K562 (cell line): ENCODE measurements around the gene GRP. TPM values are rescaled to one million over a fixed set of nuclear protein-coding genes. Genes with fewer than 3 reads are reported as not detected.
A peak's percentile ranks its signal among the peaks of the same experiment; 100 is the strongest.

Experiments
- ATAC-seq: fragments of 200-7000 bp; cut with Tn5 transposase; 3 replicates; pipeline ENCODE4 v1.9.1; 2020; ENCODE audit warnings: moderate library complexity
- BruUV-seq: library from RNA; stranded (reverse); fragments of 400-500 nt; replicated peaks from 2 replicates; lab custom pipeline; 2021; lab: Mats Ljungman, UMichigan
- CTCF ChIA-PET: fragments of 300-600 bp; formaldehyde crosslinking; extraction: SDS; loops from one replicate; lab custom pipeline; 2021; ENCODE audit warnings: low intra/inter-chr PET ratio; lab: Yijun Ruan, JAX
- POLR2A ChIA-PET: fragments of 300-600, 350-650 bp; sonication (Branson Sonifier 250); formaldehyde crosslinking; extraction: SDS; loops from one replicate; lab custom pipeline; 2021; ENCODE audit warnings: antibody characterized with exemption, inconsistent platforms; lab: Yijun Ruan, JAX
- DNase-seq, 4 experiments: peaks; one replicate each; pipeline versions ENCODE4 v3.0.0 to v3.0.0-alpha.2; 2011 to 2018; ENCODE audit warnings: low spot score in 3 of 4, mixed read lengths in 3 of 4; ENCODE audit errors: extremely low read depth in 1 of 4
- FAIRE-seq: peaks from 2 replicates; lab custom pipeline; 2011; peaks lifted over from hg19 to GRCh38; lab: Jason Lieb, UNC
- H2AFZ ChIP-seq: 2 replicates; pipeline ENCODE4 v1.6.0; 2011; ENCODE audit warnings: low read depth, low read length, control low read depth, inconsistent platforms
- H3K27ac ChIP-seq: fragments of 200-600 bp; 3 replicates; pipeline ENCODE4 v1.8.0; 2011; ENCODE audit warnings: low read depth, mild to moderate bottlenecking, control low read depth, inconsistent platforms, low read length, moderate library complexity, mixed read lengths; ENCODE audit errors: extremely low read depth
- H3K27me3 ChIP-seq, 2 experiments: fragments of 300-600 bp in 1 of 2; 2 replicates in 1 of 2; 3 replicates in 1 of 2; pipeline versions ENCODE4 v1.6.0 to v1.8.0; 2011; ENCODE audit warnings: inconsistent platforms in 2 of 2, low read length in 2 of 2, mild to moderate bottlenecking in 1 of 2, mixed read lengths in 1 of 2, moderate library complexity in 1 of 2; ENCODE audit not compliant: control insufficient read depth in 2 of 2, insufficient read depth in 2 of 2
- H3K36me3 ChIP-seq: fragments of 300-600 bp; 3 replicates; pipeline ENCODE4 v1.8.0; 2011; ENCODE audit warnings: mild to moderate bottlenecking, low read length, inconsistent platforms; ENCODE audit not compliant: control insufficient read depth, insufficient read depth
- H3K4me1 ChIP-seq, 2 experiments: fragments of 200-600 bp in 1 of 2; replicated peaks in 1 of 2; 2 replicates in 1 of 2; 3 replicates in 1 of 2; pipeline versions ENCODE4 v1.5.1 to v1.8.0; 2011; ENCODE audit warnings: inconsistent platforms in 2 of 2, low read length in 2 of 2, mild to moderate bottlenecking in 1 of 2, mixed read lengths in 1 of 2, moderate library complexity in 1 of 2; ENCODE audit not compliant: control insufficient read depth in 2 of 2, insufficient read depth in 2 of 2
- H3K4me2 ChIP-seq: 2 replicates; pipeline ENCODE4 v1.6.1; 2011; ENCODE audit warnings: low read length, control low read depth, inconsistent platforms, mixed read lengths; ENCODE audit not compliant: insufficient read depth
- H3K4me3 ChIP-seq: fragments of 200-600 bp; sonication (generic), shearing (Covaris generic); 2 replicates; pipeline ENCODE4 v1.5.1; 2016; ENCODE audit warnings: control low read depth, inconsistent platforms
- H3K79me2 ChIP-seq: fragments of 200-600 bp; 3 replicates; pipeline ENCODE4 v1.8.0; 2011; ENCODE audit warnings: low read length, inconsistent platforms; ENCODE audit not compliant: control insufficient read depth, insufficient read depth
- H3K9ac ChIP-seq, 2 experiments: 2 replicates each; pipeline versions ENCODE4 v1.6.0 to v1.6.1; 2011; ENCODE audit warnings: low read depth in 2 of 2, low read length in 2 of 2, control low read depth in 1 of 2, inconsistent platforms in 1 of 2, mild to moderate bottlenecking in 1 of 2, mixed read lengths in 1 of 2; ENCODE audit not compliant: insufficient read depth in 1 of 2
- H3K9me1 ChIP-seq: one replicate; pipeline ENCODE4 v1.6.0; 2011; ENCODE audit warnings: inconsistent platforms, mild to moderate bottlenecking, low read length, moderate library complexity; ENCODE audit not compliant: control insufficient read depth, insufficient read depth
- H3K9me3 ChIP-seq: replicated peaks from 2 replicates; pipeline ENCODE4 v1.5.1; 2011; ENCODE audit warnings: low read depth, low read length, inconsistent platforms; ENCODE audit not compliant: control insufficient read depth, insufficient read depth
- H4K20me1 ChIP-seq: replicated peaks from 2 replicates; pipeline ENCODE4 v1.6.1; 2011; ENCODE audit warnings: low read length, inconsistent platforms, mixed read lengths; ENCODE audit not compliant: control insufficient read depth, insufficient read depth
- HDAC3 ChIP-seq: fragments of 450-650 bp; IDR thresholded peaks from 2 replicates; pipeline ENCODE4 v1.6.1; 2018; ENCODE audit warnings: borderline replicate concordance, mild to moderate bottlenecking, moderate library complexity; ENCODE audit not compliant: partially characterized antibody
- L3MBTL2 ChIP-seq: fragments of 450-650 bp; IDR thresholded peaks from 2 replicates; pipeline ENCODE4 v1.6.1; 2016; ENCODE audit warnings: mild to moderate bottlenecking, moderate library complexity
- WGBS: fragments of 100-300 bp; shearing (Covaris generic); methylation state at CpG from one replicate; pipeline ENCODE4 v1.1.6; 2016; ENCODE audit warnings: low coverage, mixed read lengths; ENCODE audit not compliant: insufficient coverage; ENCODE audit errors: missing lambda C conversion rate; 5-methylcytosine and 5-hydroxymethylcytosine counted together
- in situ Hi-C: fragments of 300-500 bp; cut with MboI; formaldehyde crosslinking; loops from 4 replicates; pipeline ENCODE4 v1.15.0; 2018; ENCODE audit warnings: inconsistent platforms, mixed read lengths
- intact Hi-C: fragments of 100-400 bp; cut with micrococcal nuclease; formaldehyde crosslinking; loops from 2 replicates; pipeline ENCODE4 v1.14.2; 2022
- polyA plus RNA-seq, 8 experiments: library from polyadenylated mRNA; depleted of rRNA in 4 of 8; stranded (reverse) in 5 of 8; unstranded in 3 of 8; fragments of >200 nt; fragmentation: Nextera tagmentation in 2 of 8; fragmentation: Illumina TruSeq in 1 of 8; extraction: Ambion mirVana in 2 of 8; extraction: Trizol in 1 of 8; gene quantifications; 2 replicates each; pipeline versions ENCODE4 v1.2.1 to v1.2.3, GENCODE V29; 2011 to 2014; ENCODE audit warnings: inconsistent platforms in 1 of 8, missing spikeins in 1 of 8
- total RNA-seq, 7 experiments: library from RNA; depleted of rRNA in 6 of 7; stranded (reverse); fragments of >200 nt in 6 of 7; fragmentation: Illumina TruSeq in 2 of 7; extraction: Trizol in 2 of 7; gene quantifications; 2 replicates each; pipeline versions ENCODE4 v1.2.1 to v1.2.3, GENCODE V29; 2011 to 2021; ENCODE audit warnings: low replicate concordance in 1 of 7
- TF ChIP-seq, protein P1 (sequence below), 3 experiments: IDR thresholded peaks in 2 of 3; conservative IDR thresholded peaks in 1 of 3; 2 replicates each; pipeline ENCODE4 v1.5.1; 2011 to 2012; ENCODE audit warnings: low read length in 3 of 3, mild to moderate bottlenecking in 3 of 3, control low read depth in 2 of 3, improper control_type of control experiment in 1 of 3, inconsistent platforms in 1 of 3, low read depth in 1 of 3, mixed read lengths in 1 of 3, moderate library complexity in 1 of 3; ENCODE audit not compliant: insufficient read depth in 2 of 3
- TF ChIP-seq, protein P2 (sequence below), 2 experiments: IDR thresholded peaks; 2 replicates each; pipeline ENCODE4 v1.6.1; 2011; ENCODE audit warnings: borderline replicate concordance in 1 of 2, control low read depth in 1 of 2, low read depth in 1 of 2, low read length in 1 of 2, mild to moderate bottlenecking in 1 of 2, mixed read lengths in 1 of 2, moderate library complexity in 1 of 2; ENCODE audit not compliant: insufficient read depth in 1 of 2, insufficient read length in 1 of 2, poor library complexity in 1 of 2, severe bottlenecking in 1 of 2; ENCODE audit errors: extremely low read depth in 1 of 2

Gene GRP
- total and polyA plus RNA-seq, 9 of the 15 experiments (the other 6 are each of a cell fraction or from before 2014, with no cell fraction given), result 0.07 TPM; not detected in 8

DNA sequence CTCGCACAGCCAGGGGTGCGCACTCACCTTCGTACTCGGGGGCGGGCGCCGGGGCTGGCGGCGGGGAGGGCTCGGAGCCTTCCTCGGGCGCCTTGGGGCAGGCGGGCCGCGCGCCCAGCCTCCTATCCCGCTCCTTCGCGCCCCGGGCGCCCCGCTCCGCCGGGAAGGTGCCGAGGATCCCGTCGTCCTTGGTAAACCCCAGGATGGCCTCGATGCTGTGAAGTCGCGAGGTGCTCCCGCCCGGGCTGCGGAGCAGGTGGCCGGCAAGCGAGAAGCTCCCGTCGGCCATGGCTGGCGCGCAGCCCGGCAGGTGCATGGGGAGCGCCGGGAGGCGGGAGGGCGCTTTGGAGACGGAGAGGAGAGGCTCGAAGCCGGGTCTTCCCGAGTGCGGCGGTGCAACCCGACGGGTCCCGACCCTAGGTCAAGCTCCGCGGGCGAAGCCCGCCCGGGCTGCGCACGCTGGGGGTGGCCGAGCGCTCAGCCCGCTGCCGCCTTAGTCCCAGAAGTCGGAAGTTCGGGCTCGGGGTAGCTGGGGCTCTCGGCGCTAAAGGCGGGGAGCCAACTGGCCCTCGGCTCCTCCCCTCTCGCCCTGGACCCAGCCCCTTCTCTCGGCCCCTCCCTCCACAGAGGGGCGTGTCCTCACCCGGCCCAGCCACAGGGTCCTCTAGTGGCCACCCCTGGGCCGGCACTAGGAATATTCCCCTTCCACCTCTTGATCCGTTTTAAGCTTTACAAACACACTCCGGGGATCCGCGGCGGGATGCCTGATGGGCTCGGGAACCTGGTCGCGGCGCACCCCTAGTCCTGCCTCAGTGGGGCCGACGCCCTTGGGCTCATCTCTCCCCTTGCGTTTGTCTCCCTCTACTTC lies 53.2 kb downstream of the GRP start, which contains the start of gene RAX:
TSS of gene RAX (minus strand) at position 564 of the 868 bp plus-strand sequence. CDS start at position 316, 248 bp downstream.
- no peaks in the 10 kb centered on the region for H3K9me3 ChIP-seq
- H3K4me1 ChIP-seq, result peaks cover 0 to 25% of the 10 kb centered on the region in 2 experiments; a peak in 2 of 5 replicates
- 7% methylated on average over 22 of the region's 88 CpGs for WGBS
- no peaks in the 10 kb centered on the region for H3K9me1 ChIP-seq
- BruUV-seq, result no TSS peak
- POLR2A ChIA-PET, result no interaction called here
- H3K4me2 ChIP-seq, result no peak within 1 kb of the TSS
- ATAC-seq (peak; percentile 99), FAIRE-seq (no peak), DNase-seq (peak; percentile 43 to 79 (median 78))
- CTCF ChIA-PET, result no interaction called here
- TF ChIP-seq L3MBTL2 (0 out of 2 replicates have a peak, but pooled peaks have one; percentile 15), HDAC3 (no peak)
- TF ChIP-seq, protein P1, sequence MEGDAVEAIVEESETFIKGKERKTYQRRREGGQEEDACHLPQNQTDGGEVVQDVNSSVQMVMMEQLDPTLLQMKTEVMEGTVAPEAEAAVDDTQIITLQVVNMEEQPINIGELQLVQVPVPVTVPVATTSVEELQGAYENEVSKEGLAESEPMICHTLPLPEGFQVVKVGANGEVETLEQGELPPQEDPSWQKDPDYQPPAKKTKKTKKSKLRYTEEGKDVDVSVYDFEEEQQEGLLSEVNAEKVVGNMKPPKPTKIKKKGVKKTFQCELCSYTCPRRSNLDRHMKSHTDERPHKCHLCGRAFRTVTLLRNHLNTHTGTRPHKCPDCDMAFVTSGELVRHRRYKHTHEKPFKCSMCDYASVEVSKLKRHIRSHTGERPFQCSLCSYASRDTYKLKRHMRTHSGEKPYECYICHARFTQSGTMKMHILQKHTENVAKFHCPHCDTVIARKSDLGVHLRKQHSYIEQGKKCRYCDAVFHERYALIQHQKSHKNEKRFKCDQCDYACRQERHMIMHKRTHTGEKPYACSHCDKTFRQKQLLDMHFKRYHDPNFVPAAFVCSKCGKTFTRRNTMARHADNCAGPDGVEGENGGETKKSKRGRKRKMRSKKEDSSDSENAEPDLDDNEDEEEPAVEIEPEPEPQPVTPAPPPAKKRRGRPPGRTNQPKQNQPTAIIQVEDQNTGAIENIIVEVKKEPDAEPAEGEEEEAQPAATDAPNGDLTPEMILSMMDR (IDR thresholded peaks at IDR 0.05 in 2 of 3, conservative IDR thresholded peaks at IDR 0.05 in 1 of 3; ENCODE audit: insufficient read depth in 2 of 3, low read depth in 1 of 3, low read length in 3 of 3), result peak; percentile 27 to 40 (median 33); a peak in 4 of 6 replicates
- TF ChIP-seq, protein P2, sequence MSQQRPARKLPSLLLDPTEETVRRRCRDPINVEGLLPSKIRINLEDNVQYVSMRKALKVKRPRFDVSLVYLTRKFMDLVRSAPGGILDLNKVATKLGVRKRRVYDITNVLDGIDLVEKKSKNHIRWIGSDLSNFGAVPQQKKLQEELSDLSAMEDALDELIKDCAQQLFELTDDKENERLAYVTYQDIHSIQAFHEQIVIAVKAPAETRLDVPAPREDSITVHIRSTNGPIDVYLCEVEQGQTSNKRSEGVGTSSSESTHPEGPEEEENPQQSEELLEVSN (IDR thresholded peaks at IDR 0.05; ENCODE audit: borderline replicate concordance in 1 of 2, extremely low read depth in 1 of 2, insufficient read depth in 1 of 2, insufficient read length in 1 of 2, low read depth in 1 of 2, low read length in 1 of 2, poor library complexity in 1 of 2, severe bottlenecking in 1 of 2), result peak in 1 of 2 experiments; percentile 67
- peaks cover 5 to 54% of the 10 kb centered on the region in 2 experiments; a peak in 3 of 5 replicates for H3K27me3 ChIP-seq
- no peaks in the 10 kb centered on the region for H3K36me3 ChIP-seq
- H3K9ac ChIP-seq, result no peak within 1 kb of the TSS
- H3K4me3 ChIP-seq, result no peak within 1 kb of the TSS
- no peaks in the 10 kb centered on the region for H3K79me2 ChIP-seq
- H3K27ac ChIP-seq, result no peak within 1 kb of the TSS
- intact Hi-C loops, result no loop called here
- no peak within 1 kb of the TSS for H2AFZ ChIP-seq
- H4K20me1 ChIP-seq, result no peaks in the 10 kb centered on the region
- in situ Hi-C loops, result no loop called here
